Measurements from ENCODE around the gene PIP5K1B.
A peak's percentile ranks its signal among the peaks of the same experiment; 100 is the strongest.

The PIP5K1B gene

GRCh38 chr9:68706363-68707201 is 1.5 kb downstream of the PIP5K1B start:
- Histone ChIP-seq H3K9me3 (ENCODE audit: control insufficient read depth, low read length) (no peaks in the 10 kb centered on the region), H3K79me2 (no peaks in the 10 kb centered on the region), H3K4me3 (ENCODE audit: low read depth, low read length) (peak overlapping the region; percentile 54), H3K27me3 (ENCODE audit: control insufficient read depth, insufficient read depth, low read length) (no peaks in the 10 kb centered on the region), H3K4me1 (peaks cover 2% of the 10 kb centered on the region), H3K27ac (no peak overlapping the region), H3K4me2 (ENCODE audit: low read length) (peak overlapping the region; percentile 88), H2AFZ (peak overlapping the region; percentile 75), H3K36me3 (ENCODE audit: control insufficient read depth, insufficient read depth, low read length) (no peaks in the 10 kb centered on the region), H3K9ac (no peak overlapping the region)
- TF ChIP-seq CTCF (IDR thresholded peaks at IDR 0.05), result no peak

- H3K9ac ChIP-seq, result no peak overlapping the region
- H2AFZ ChIP-seq, result no peak overlapping the region
- no peaks in the 10 kb centered on the region for H3K27me3 ChIP-seq (ENCODE audit: control insufficient read depth, insufficient read depth, low read length)
- TF ChIP-seq CTCF (IDR thresholded peaks at IDR 0.05), result no peak
- H3K9me3 ChIP-seq (ENCODE audit: control insufficient read depth, low read length), result no peaks in the 10 kb centered on the region
- H3K4me2 ChIP-seq (ENCODE audit: low read length), result no peak overlapping the region
- peaks cover 2% of the 10 kb centered on the region for H3K4me1 ChIP-seq
- H3K4me3 ChIP-seq (ENCODE audit: low read depth, low read length), result no peak overlapping the region
- no peaks in the 10 kb centered on the region for H3K36me3 ChIP-seq (ENCODE audit: control insufficient read depth, insufficient read depth, low read length)
- H3K79me2 ChIP-seq, result no peaks in the 10 kb centered on the region
- no peak overlapping the region for H3K27ac ChIP-seq
These were observed 2.9 kb downstream of the PIP5K1B start for GRCh38 chr9:68707801-68708488.

GRCh38 chr9:68708513-68708912 is 3.5 kb downstream of the PIP5K1B start:
- TF ChIP-seq CTCF (IDR thresholded peaks at IDR 0.05), result no peak
- H2AFZ ChIP-seq, result no peak overlapping the region
- no peak overlapping the region for H3K27ac ChIP-seq
- H3K27me3 ChIP-seq (ENCODE audit: control insufficient read depth, insufficient read depth, low read length), result no peaks in the 10 kb centered on the region
- H3K79me2 ChIP-seq, result no peaks in the 10 kb centered on the region
- peaks cover 2% of the 10 kb centered on the region for H3K4me1 ChIP-seq
- no peak overlapping the region for H3K4me2 ChIP-seq (ENCODE audit: low read length)
- H3K9me3 ChIP-seq (ENCODE audit: control insufficient read depth, low read length), result no peaks in the 10 kb centered on the region
- H3K4me3 ChIP-seq (ENCODE audit: low read depth, low read length), result no peak overlapping the region
- no peak overlapping the region for H3K9ac ChIP-seq
- H3K36me3 ChIP-seq (ENCODE audit: control insufficient read depth, insufficient read depth, low read length), result no peaks in the 10 kb centered on the region

GRCh38 chr9:68709291-68710110 is 4.5 kb downstream of the PIP5K1B start:
- Histone ChIP-seq H3K4me2 (ENCODE audit: low read length) (no peak overlapping the region), H3K4me1 (peaks cover 1% of the 10 kb centered on the region), H3K36me3 (ENCODE audit: control insufficient read depth, insufficient read depth, low read length) (no peaks in the 10 kb centered on the region), H3K27ac (no peak overlapping the region), H2AFZ (no peak overlapping the region), H3K79me2 (no peaks in the 10 kb centered on the region), H3K4me3 (ENCODE audit: low read depth, low read length) (no peak overlapping the region), H3K27me3 (ENCODE audit: control insufficient read depth, insufficient read depth, low read length) (no peaks in the 10 kb centered on the region), H3K9me3 (ENCODE audit: control insufficient read depth, low read length) (no peaks in the 10 kb centered on the region), H3K9ac (no peak overlapping the region)
- no peak for TF ChIP-seq CTCF (IDR thresholded peaks at IDR 0.05)
